Epidermal melanocyte (primary cell): ENCODE data around the gene CELSR2.
A peak's percentile ranks its signal among the peaks of the same experiment; 100 is the strongest.

ENCODE experiments used
- DNase-seq: peaks from one replicate; pipeline ENCODE4 v3.0.0; 2011; ENCODE audit warnings: low spot score; ENCODE audit not compliant: insufficient read length

Gene CELSR2

DNA sequence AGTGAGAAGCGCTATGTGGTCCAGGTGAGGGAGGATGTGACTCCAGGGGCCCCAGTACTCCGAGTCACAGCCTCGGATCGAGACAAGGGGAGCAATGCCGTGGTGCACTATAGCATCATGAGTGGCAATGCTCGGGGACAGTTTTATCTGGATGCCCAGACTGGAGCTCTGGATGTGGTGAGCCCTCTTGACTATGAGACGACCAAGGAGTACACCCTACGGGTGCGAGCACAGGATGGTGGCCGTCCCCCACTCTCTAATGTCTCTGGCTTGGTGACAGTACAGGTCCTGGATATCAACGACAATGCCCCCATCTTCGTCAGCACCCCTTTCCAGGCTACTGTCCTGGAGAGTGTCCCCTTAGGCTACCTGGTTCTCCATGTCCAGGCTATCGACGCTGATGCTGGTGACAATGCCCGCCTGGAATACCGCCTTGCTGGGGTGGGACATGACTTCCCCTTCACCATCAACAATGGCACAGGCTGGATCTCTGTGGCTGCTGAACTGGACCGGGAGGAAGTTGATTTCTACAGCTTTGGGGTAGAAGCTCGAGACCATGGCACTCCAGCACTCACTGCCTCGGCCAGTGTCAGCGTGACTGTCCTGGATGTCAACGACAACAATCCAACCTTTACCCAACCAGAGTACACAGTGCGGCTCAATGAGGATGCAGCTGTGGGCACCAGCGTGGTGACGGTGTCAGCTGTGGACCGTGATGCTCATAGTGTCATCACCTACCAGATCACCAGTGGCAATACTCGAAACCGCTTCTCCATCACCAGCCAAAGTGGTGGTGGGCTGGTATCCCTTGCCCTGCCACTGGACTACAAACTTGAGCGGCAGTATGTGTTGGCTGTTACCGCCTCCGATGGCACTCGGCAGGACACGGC is 2.2 kb downstream of the CELSR2 start:
- no peak for DNase-seq

DNA sequence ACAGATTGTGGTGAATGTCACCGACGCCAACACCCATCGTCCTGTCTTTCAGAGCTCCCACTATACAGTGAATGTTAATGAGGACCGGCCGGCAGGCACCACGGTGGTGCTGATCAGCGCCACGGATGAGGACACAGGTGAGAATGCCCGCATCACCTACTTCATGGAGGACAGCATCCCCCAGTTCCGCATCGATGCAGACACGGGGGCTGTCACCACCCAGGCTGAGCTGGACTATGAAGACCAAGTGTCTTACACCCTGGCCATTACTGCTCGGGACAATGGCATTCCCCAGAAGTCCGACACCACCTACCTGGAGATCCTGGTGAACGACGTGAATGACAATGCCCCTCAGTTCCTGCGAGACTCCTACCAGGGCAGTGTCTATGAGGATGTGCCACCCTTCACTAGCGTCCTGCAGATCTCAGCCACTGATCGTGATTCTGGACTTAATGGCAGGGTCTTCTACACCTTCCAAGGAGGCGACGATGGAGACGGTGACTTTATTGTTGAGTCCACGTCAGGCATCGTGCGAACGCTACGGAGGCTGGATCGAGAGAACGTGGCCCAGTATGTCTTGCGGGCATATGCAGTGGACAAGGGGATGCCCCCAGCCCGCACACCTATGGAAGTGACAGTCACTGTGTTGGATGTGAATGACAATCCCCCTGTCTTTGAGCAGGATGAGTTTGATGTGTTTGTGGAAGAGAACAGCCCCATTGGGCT is 3.0 kb downstream of the CELSR2 start:
- no peak for DNase-seq

DNA sequence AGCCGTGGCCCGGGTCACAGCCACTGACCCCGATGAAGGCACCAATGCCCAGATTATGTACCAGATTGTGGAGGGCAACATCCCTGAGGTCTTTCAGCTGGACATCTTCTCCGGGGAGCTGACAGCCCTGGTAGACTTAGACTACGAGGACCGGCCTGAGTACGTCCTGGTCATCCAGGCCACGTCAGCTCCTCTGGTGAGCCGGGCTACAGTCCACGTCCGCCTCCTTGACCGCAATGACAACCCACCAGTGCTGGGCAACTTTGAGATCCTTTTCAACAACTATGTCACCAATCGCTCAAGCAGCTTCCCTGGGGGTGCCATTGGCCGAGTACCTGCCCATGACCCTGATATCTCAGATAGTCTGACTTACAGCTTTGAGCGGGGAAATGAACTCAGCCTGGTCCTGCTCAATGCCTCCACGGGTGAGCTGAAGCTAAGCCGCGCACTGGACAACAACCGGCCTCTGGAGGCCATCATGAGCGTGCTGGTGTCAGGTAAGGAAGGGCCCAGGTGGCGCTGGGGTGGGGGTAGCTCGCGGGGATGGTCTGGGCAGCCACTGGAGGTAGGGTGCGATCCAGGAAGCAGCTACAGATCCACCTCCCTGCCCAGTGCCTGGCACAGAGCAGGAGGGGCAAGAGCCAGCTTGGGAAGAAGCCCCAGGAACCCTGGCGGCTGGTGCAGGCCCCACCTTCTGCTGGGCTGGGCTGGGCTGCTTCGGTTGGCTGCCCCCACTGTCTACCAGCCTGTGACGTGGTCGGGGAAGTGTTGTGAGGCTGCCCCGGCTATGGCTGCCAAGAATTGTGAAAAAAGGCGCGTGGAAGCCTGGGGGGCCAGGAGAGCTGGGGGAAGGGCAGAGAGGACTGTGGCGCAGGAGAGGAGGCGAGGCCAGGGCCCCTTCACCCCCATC is 3.8 kb downstream of the CELSR2 start:
- peak; percentile 95 for DNase-seq

DNA sequence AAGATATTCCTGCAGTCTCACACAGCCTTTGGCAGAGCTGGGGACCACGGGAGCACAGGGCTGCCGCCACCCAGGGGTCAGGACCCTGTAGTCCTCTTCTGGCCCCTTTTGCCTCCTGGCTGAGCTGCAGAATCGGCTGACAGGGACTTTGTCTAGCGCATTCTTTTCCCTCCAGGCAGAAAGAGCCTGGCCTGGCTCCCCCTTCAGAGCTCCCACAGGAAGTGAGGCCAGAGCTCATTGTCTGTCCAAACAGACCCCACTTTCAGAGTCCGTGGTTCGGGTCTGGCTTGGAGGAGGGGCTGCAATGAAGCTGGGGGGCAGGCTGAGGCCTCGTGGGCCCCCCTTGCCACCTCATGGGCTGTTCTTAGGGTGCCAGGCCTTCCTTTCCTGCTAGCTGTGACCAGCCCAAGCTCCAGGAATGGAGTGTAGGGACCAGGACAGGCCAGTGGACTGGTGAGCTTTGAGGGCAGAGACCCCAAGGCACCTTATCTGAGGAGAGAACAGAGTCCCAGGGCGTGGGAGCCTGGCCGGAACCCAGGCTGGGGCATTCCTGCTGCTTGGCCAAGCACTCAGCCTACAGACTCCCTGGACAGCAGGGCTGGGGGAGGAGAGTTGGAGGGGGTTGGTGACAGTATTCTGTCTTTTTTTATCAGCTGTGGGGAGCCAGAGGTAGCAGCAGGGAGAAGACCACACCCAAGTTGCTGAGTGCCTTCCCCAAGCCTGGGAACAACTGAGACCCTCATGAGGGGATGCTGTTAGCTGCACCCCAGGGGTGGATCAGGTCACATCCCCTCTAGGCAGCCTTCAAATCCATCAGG is 4.7 kb downstream of the CELSR2 start:
- peak; percentile 97 for DNase-seq

DNA sequence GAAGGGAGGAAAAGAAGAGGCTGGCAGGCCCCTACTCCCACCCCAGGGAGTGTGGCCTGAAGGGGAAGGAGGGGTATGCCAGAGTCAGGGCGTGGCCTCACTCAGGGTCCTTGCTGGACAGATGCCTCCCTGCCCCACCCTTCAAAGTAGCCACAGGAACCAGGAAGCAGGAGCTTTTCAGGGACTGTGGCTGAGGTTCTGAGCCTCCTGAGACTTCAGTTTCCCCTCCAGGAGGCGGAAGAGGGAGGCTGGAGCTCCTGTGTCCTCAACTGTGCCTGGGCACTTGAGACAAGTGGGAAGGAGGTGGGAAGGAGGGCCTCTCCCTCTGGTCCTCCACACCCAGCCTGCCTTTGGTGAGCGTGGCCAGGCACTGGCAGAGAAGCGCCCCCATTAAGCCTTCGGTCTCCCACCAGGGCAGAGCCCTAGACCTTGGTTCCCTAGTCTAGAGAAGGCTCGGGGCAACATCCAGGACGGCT is 5.3 kb downstream of the CELSR2 start:
- no peak for DNase-seq

DNA sequence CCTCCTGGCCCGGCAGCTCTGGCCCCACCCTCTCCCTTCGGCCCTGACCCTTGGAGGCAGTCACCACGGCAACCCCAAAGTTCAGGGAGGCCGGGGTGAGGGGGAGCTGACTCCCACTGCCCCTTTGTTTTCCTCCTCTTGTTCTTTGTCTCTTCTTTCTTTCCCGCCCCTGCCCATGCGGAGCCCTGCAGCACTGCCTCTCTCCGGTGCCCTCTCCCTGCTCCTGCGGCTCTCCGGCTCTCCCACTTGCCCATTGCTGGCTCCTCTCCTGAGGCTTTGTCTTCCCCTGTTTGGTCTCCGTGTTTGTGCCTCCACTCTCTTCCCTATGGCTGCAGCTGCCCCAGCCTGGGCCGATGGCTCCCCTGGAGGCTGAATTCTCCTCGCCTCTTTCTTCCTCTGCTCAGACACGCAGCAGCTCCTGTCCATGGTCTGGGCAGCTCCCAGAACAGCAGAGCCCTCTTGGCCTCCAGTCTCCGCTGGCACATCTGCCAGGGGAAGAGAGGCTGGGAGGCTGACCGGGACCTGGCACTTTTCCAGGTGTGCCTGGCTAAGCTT is 5.8 kb downstream of the CELSR2 start:
- no peak for DNase-seq

DNA sequence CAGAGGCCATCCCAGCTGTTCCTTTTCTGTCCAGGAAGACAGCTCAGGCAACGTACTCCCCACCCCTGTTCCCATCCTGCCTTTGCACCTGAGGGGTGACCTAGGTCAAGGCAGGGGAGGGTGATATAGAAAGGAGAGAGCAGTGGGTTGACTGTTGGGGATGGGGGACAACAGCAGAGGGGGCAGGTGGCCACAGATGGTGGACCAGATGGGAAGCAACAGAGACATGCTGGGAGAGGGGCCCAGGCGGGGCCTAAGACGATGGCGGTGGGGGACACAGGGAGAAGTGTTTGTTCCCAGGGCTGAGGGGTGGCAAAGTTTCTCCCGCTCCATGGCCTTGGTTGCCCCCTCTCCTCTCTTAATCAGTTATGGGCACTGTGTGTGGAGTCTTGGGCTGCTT is 6.3 kb downstream of the CELSR2 start:
- DNase-seq = no peak

DNA sequence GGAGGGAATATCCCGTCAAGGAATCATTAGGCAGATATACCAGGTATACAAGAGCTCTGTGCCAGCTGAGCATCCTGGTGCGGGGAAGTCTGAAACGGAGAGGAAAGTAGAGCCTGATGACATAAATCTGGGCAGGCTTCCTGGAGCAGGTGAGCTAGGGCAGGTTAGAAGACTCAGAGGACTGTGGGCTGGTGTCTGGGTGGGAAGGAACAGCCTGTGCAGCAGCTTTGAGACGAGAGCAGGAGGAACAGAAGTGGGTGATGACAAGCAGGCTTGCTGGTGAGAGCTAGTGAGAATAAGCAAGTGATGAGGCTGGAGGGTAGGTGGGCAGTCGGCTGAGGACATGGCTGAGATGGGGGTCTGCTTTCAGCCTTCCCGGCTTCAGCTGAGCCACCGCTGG is 6.7 kb downstream of the CELSR2 start:
- no peak for DNase-seq

DNA sequence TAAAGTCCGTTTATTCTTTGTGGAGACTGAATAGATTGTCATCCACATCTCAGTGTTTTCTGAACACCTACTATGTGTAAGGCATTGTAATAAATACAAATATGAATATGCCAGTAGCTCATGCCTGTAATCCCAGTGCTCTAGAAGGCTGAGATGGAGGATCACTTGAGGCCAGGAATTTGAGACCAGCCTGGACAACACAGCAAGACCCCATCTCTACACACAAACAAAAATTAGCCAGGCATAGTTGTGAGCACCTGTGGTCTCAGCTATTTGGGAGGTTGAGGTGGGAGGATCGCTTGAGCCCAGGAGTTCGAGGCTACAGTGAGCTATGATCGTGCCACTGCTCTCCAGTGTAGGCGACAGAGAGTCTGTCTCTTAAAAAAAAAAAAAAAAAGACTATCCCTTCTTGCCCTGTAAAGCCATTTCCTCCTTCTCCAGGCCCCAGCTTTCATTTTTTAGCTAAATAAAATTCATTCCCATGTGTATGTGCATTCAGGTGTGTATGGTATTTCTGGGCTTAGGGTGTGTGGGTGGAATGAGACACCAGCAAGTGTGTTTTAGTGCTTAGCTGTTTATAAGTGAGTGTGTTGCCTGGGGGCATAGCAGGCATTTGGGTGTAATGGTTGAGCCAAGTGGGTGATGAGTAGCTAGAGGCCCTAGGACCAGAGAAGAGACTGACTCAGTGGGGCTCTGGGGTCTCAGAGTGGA is 7.8 kb downstream of the CELSR2 start:
- no peak for DNase-seq

DNA sequence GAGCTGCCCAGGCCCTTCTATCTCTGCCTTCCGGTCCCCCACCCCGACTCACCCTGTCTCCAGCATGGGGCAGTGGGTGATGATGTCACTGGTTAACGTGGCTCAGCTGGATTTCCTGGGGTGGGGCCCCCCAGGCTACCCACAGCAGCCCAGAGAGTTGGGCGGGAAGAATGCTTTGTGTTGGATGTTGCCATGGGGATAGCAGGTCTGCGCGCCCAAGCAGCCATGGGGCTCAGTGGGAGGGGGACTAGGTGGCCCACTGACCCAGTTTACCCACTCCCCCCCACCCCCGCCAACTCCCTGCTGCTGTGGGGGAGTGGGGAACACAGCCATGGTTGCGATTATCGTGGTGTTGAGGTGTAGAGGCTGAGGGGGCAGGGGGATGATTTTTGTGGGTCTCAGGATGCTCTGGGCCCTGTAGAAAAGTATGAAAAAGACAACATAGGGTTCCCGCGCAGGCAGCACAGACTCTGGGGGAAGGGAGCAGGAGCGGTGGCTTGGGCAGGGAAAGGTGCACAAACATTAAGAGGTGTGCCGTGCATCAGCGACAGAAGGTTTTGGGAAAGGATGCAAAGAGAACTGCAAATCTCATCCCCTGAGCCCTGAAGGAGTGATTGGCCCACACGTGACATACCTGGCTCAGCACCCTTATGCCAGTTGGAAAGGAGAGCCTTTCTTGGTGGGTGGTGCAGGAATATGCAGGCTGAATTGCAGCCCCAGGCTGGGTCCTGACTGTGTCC is 8.5 kb downstream of the CELSR2 start:
- no peak for DNase-seq

DNA sequence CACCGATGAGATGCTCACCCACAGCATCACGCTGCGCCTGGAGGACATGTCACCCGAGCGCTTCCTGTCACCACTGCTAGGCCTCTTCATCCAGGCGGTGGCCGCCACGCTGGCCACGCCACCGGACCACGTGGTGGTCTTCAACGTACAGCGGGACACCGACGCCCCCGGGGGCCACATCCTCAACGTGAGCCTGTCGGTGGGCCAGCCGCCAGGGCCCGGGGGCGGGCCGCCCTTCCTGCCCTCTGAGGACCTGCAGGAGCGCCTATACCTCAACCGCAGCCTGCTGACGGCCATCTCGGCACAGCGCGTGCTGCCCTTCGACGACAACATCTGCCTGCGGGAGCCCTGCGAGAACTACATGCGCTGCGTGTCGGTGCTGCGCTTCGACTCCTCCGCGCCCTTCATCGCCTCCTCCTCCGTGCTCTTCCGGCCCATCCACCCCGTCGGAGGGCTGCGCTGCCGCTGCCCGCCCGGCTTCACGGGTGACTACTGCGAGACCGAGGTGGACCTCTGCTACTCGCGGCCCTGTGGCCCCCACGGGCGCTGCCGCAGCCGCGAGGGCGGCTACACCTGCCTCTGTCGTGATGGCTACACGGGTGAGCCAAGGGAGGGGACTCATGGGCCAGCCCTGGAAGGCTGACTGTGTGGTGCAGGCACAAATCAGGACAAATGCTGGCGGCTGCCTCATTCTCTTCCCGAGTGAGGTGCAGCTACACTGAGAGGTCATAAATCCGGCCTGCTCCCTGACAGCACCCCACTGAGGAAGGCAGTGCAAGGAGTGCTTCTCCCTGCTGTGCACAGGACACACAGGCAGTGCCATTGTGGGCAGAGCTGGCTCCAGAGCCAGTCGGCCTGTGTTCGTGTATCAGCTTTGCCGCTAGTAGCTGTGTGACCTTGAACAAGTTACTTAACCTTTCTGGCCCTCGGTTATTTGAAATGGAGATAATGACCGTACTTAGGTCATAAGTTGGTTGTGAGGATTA is 9.4 kb downstream of the CELSR2 start:
- DNase-seq = no peak

DNA sequence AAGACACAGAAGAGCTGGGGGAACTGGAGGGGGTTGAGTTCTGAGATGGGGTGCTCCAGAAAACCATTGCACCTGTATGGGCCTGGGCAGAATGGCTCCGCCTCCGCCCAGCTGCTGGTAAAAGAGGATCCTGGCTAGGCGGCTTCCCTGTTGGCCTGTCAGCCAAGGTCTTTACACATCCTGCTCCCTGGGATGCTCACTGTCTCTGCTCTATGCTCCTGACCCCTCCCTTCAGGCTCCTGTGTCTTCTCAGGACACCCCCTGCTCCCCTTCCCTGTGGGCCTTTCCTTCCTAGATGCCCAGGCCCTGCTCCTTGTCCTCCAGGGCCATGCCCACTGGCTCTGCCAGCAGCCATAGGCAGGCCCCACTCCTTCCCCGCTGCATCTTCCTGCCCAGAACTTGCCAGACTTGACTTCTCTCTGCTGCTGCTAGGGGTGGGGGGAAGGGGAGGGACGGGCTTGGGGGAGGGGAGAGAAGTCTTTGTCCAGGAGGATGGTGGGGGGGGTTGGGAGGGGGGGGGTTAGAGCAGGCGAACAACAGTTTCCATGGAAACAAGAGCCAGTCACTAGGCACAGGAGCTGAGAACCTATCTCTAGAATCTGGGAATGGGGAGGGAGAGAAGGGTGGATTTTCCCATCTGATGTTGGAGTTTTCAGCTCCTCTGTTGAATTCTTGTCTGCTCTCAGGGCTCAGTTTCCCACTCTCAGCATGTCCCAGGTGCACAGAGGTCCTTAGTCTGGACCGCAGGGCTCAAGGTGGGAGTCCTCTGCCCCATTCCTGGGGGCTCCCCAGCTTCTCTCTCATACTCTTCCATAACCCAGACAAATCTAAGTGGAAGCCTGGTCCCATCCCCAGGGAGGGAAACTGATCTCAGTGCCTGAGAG is 10.6 kb downstream of the CELSR2 start:
- no peak for DNase-seq

DNA sequence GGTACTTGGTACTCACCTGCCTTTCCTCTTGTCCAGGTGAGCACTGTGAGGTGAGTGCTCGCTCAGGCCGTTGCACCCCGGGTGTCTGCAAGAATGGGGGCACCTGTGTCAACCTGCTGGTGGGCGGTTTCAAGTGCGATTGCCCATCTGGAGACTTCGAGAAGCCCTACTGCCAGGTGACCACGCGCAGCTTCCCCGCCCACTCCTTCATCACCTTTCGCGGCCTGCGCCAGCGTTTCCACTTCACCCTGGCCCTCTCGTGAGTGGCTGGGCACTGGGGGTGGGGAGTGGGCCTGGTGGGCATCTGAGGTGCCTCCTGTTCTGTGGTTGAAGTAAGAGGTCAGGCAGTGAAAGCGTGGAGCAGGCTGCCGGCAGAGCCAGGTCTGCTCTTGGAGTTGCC is 11.7 kb downstream of the CELSR2 start:
- DNase-seq = no peak

DNA sequence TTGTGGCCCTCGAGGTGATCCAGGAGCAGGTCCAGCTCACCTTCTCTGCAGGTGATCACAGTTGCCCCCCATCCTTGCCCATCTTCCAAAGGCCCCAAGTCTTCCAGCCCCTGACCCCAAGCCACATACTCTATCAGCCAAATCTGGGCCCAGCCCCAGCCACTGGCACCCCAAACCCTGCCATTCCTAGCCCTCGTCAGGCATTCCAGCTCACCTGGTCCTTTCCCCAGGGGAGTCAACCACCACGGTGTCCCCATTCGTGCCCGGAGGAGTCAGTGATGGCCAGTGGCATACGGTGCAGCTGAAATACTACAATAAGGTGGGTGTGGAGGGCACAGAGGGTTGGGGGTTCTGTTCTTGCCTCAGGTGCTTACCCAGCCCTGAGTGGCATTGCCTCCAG is 12.2 kb downstream of the CELSR2 start:
- DNase-seq = no peak

DNA sequence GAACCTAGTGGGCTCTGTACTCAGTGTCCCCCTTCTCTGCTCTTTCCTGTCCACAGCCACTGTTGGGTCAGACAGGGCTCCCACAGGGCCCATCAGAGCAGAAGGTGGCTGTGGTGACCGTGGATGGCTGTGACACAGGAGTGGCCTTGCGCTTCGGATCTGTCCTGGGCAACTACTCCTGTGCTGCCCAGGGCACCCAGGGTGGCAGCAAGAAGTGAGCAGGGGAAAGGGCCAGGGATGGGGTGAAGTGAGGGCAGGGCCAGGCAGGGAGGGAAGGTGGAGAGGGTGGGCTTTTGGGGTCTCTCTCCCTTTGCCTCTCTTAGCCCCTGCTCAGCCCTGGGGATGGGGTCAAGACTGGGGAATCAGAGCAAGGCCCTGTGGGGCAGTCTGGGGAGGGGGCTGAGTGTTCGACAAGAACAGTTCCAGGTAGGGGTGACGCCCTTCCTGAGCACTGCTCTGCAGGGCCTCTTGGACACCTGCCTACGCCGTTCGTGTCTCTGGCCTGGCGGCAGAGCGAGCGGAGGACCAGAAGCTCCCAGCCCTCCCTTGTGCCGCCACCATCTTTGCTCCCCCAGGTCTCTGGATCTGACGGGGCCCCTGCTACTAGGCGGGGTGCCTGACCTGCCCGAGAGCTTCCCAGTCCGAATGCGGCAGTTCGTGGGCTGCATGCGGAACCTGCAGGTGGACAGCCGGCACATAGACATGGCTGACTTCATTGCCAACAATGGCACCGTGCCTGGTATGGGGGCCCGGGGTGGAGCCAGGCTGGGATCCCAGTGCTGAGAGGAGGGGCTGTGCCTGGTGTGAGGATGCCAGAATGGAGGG is 13.1 kb downstream of the CELSR2 start:
- DNase-seq = no peak

DNA sequence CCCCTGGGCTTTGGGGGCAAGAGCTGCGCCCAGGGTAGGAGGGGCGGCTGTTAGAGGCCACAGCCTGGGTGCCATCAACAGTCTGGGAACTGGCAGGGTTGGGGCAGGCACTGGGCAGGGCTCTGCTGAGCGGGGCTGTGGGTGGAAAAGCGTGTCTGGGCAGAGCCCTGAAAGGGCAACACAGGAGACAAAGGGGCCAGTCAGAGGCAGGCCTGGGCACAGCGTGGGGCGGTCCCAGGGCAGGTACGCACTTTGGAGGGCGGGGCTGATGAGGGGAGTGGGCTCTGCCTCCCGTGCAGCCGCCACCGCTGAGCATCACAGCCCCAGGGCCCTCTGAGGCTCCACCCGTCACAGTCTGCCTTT is 13.9 kb downstream of the CELSR2 start:
- no peak for DNase-seq
